ENCODE measurements around the gene LSMEM2.

GRCh38 chr3:50263478-50264382 lies 15.2 kb upstream of the LSMEM2 start:
- no peak for TF ChIP-seq POLR2A (IDR thresholded peaks at IDR 0.05; ENCODE audit: low read length)
- TF ChIP-seq GATA1 (IDR thresholded peaks at IDR 0.05; ENCODE audit: low read depth, low read length) = no peak

Data from erythroblast (primary cell).